IPS-18c (cell line): ENCODE results near the gene PACS2.

Source experiments
- H3K4me3 ChIP-seq: 2 replicates; pipeline ENCODE4 v1.7.0; 2013; ENCODE audit warnings: low read depth, mild to moderate bottlenecking, low read length, moderate library complexity; ENCODE audit not compliant: insufficient read depth
- H3K9me3 ChIP-seq: one replicate; pipeline ENCODE4 v1.6.1; 2013; ENCODE audit warnings: mild to moderate bottlenecking, low read length, moderate library complexity; ENCODE audit not compliant: control insufficient read depth, insufficient read depth

Gene PACS2

DNA sequence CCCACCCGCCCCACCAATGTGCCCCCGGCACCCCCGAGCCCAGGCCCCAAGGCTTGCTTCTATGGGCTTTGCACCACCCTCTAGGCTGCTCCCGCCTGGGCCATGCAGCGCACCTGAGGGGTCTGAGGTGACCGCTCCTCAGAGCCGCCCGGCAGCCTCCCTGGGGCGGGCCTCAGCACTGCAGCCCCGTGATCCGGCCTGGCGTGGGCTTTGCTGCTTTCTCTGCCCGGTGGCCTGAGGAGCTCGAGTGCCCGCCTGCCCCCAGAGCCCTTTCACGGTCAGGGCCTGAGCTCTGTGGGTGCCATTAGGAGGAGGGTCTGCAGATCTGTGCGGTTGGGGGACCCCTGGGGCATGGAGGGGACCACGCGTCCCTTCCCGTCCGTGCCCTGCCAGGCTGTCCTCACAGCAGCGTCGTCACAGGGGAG, 111.3 kb downstream of the PACS2 start:
- Histone ChIP-seq H3K4me3 (no peak overlapping the region), H3K9me3 (no peaks in the 10 kb centered on the region)

DNA sequence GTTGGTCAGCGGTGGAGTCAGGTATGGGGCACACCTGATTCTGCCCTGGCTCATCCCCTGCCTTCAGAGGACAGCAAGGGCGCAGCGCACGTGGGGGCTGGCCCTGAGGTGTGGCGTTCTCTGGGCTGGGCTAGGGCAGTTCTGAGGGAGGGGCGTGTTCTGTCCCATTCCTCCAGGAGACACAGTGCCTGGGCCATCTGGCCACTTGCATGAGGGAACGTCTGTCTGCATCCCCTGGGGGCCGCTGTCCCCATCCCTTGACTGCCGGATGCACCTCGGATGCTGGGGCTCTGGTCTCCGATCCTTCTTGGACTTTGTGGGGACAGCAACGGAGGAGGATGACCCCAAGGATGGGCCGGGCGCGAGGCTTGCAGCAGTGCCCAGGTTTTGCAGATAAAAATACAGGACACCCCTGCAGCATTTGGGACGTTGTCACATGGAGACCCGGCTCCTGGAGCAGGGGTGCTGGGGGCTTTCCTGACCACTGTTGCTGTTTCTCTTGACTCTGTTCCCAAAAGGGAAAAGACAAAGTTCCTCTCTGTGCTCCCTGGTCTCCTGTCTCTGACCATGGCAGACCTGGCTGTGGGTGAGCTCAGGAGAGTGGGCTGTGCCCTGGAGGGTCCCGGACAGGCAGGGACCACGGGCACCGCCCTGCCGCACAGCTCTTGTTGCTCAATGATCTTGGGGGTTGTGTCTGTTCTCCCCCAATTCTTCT, 112.0 kb downstream of the PACS2 start:
- Histone ChIP-seq H3K4me3 (no peak overlapping the region), H3K9me3 (peaks cover 2% of the 10 kb centered on the region)

DNA sequence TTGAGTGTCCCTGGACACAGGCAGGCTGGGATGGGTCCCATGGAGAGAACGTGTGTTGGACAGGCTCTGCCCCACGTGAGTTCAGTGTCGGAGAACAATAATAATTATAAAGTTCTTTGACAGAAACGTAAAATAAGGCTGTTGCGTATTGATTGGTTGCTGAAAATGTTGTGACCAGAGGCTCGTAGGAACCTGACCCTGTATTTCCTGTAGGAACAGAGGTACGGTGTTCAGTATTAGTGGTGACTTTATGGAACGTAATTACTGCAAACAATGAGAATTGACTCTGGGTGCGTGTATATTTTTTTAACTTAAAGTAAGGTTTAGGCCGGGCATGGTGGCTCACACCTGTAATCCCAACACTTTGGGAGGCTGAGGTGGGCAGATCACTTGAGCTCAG, 112.9 kb downstream of the PACS2 start:
- Histone ChIP-seq H3K4me3 (no peak overlapping the region), H3K9me3 (peaks cover 2% of the 10 kb centered on the region)

DNA sequence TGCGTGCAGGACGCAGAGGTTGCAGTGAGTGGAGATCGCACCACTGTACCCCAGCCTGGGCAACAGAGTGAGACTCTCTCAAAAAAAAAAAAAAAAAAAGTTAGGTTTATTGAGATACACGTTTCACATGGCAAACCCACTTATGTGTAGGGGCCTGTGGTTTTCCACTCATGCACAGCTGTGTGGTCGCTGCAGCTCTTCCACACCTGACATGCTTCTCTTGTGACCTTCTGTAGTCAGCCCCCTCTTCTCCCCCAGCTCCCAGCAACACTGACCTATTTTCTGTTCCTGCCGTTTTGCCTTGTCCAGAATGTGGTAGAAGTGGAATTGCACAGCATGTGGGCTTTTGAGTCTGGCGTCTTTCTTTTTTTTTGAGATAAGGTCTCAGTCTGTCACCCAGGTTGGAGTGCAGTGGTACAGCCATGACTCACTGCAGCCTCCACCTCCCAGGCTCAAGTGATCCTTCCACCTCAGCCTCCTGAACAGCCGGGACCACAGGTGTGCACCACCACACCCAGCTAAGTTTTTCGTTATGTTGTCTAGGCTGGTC, 113.5 kb downstream of the PACS2 start:
- Histone ChIP-seq H3K4me3 (no peak overlapping the region), H3K9me3 (peaks cover 2% of the 10 kb centered on the region)

DNA sequence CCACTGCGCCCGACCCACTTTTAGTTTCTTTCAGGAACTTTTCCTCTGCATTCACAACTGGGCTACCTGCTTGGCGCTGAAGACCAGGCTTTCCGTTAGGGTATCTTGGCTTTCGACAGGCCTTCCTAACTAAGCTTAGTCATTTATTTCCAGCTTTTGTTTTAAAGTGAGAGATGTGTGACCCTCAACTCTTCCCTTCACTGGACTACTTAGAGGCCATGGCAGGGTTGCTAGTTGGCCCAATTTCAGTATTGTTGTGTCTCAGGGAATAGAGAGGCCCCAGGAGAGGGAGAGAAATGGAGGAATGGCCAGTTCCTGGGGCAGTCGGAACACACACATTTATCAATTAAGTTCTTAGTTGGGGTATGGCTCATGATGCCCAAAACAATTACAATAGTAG, 115.5 kb downstream of the PACS2 start:
- Histone ChIP-seq H3K9me3 (peaks cover 2% of the 10 kb centered on the region), H3K4me3 (no peak overlapping the region)

DNA sequence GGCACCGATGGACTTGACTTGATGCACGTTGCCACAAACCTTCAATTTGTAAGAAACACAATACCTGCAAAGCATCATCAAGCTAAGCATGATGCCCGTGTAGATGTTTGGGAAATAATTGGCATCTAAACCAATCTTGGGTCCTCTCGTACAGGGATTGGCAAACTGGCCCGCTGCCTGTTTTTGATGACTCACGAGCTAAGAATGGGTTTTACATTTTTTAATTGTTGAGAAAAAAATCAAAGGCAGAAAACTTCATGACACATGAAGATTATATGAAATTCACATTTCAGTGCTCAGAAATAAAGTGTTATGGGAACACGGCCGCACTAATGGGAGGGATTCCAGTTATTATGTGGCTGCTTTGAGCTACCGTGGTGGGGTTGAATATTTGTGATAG, 116.0 kb downstream of the PACS2 start:
- no peak overlapping the region for H3K4me3 ChIP-seq
- H3K9me3 ChIP-seq: peaks cover 2% of the 10 kb centered on the region

DNA sequence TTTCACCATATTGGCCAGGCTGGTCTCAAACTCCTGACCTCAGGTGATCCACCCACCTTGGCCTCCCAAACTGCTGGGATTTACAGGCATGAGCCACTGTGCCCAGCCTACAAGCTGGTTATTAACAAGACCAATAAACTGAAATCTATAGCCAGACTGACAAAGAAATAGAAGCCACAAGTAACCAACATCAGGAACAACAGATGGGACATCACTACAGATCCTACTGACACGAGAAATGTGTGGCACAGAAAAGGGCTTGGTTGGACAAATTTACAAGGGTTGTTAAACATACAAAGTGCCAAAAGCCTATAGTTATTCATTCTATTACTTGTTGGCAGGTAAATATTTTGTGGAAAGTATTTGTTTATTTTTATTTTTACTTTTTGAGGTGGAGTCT, 116.7 kb downstream of the PACS2 start:
- no peak overlapping the region for H3K4me3 ChIP-seq
- peaks cover 2% of the 10 kb centered on the region for H3K9me3 ChIP-seq

DNA sequence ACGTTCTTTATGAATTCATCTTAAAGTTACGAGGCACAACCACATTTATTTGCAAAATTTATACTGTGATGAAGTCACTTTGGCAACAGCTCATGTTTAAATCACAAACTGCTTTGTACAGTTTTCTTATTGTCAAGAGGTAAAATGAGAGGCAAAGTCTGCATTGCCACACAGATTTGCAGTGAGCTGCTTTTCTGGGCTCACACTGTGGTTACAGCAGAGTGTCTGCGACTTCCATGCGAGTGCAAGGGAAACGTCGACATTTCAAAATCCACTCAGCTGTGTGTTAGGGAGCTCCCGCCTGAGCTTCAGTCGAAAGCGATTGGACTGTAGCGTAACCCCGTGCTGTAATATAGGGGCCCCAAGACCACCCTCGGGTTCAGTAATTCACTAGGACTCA, 118.1 kb downstream of the PACS2 start:
- H3K9me3 ChIP-seq: peaks cover 2% of the 10 kb centered on the region
- no peak overlapping the region for H3K4me3 ChIP-seq

DNA sequence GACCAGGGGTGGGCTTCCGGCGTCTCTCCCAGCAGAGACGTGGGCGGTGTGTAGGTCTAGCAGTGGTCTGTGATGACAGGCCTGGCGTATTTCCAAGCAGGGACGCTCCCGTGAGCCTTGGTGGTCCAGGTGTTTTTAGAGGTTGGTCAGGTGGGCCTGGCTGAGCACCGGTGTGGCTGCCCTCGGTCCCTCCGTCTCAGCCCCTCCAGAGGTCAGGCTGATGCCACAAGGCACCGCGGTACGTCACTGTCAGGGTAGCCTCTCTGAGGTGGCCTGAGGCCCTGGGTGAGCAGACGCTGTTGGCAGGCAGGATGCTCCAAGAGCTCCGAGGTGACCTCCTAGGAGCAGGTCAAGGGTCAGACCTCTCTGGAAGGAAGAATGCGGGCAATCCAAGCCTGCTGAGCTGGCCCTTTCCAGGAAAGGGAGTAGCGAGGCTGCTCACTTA, 118.6 kb downstream of the PACS2 start:
- H3K4me3 ChIP-seq: no peak overlapping the region
- H3K9me3 ChIP-seq: peaks cover 2% of the 10 kb centered on the region

DNA sequence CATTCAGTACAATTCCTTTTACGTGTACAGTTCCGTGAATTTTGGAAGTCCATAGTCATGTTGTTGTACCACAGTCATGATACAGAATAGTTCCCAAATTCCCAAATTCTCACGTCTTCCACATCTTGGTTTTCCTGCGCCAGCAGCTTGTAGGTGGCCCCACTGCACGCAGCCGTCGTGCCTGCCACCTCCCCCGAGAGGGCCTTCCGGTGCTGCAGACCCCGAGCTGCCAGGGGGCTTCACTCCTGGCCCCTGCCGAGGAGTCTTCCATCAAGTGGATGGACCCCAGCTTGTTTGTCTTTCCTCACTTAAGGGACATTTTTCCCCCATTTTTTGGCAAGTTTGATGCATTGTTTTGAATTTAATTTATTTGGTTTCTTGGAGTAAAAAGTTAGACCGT, 121.9 kb downstream of the PACS2 start:
- H3K4me3 ChIP-seq: no peak overlapping the region
- no peaks in the 10 kb centered on the region for H3K9me3 ChIP-seq

DNA sequence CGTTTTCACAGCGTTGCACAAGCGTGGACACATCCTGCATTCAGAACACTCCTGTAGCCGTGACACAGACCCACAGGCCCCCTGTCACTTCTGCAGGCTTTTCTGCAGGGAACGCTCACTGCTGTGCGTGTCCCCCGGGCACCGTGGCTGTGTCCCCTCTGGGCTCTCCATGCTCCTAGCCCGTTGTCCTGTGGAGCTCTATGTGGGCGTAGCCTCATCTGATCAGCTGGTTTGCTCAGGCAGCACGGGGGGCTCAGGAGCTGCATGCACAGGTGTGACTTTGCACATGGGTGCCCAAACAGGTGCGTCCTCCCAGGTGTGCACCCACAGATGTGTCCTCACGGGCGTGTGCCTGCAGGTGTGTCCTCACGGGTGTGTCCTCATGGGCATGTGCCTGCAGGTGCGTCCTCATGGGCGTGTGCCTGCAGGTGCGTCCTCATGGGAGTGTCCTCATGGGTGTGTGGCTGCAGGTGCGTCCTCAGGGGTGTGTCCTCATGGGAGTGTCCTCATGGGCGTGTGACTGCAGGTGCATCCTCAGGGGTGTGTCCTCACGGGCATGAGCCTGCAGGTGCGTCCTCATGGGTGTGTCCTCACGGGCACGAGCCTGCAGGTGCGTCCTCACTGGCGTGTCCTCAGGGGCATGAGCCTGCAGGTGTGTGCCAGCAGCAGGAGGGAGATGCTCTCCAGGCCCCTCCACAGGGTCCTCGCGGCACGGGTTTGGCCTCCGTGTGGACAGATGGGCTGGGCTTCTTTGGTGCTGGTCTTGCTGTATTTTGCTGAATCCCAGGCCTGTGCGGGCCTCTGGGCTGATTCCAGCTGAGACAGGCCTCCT, 122.6 kb downstream of the PACS2 start:
- Histone ChIP-seq H3K4me3 (no peak overlapping the region), H3K9me3 (no peaks in the 10 kb centered on the region)

DNA sequence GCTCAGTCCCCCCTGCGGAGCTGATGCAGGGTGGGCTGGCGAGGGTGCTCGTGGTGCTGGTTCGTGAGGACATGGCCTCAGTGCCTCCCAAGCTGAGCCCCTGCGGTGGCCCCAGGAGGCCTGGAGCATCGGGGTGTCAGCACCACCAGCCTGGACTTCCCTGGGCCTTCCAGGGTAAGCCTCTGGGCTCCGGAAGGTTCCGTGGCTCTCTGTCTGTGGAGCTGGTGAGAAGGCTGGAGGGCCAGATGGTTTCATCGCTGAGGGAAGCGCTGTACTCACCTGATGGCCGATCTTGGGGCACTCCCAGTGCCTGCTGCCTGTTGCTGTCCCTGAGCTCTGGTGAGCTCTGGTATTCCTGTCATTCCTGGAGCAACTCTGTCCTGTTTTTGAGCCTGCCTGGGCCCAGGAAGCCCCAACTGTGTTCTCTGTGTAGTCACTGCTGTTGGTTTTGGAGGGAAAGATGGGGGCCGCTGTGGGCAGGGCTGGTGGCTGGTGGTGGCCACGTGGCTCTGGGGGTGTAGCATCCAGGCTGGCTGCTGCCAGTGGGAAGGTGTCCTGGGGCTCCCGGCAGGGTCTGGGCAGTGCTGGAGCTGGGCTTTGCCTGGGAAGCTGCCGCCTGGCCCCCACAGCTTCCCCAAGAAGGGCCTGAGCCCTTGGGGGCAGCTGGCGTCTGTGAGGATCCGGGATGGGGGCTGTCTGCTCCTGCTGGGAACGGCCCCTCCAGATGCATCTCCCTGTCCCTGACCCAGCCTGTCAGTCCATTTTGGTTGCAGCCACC, 123.4 kb downstream of the PACS2 start:
- H3K4me3 ChIP-seq: no peak overlapping the region
- no peaks in the 10 kb centered on the region for H3K9me3 ChIP-seq

DNA sequence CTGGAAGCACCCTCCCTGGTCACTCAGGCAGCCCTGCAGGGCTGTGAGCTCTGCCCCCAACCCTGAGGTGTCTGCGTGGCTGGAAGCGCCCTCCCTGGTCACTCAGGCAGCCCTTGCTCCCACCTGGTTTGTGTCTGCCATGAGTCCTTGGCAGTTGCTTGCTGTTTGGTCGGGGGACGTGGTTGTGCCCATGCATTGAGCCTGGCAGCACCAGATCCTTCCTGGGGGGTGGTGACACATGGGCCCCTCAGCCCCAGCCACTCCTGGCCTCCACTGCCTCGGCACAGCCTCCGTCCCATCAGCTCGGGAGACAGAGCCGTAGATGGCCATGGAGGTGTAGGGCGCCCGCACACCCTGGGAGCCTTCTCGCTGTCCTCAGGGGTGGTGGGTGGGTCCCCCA, 124.6 kb downstream of the PACS2 start:
- no peaks in the 10 kb centered on the region for H3K9me3 ChIP-seq
- no peak overlapping the region for H3K4me3 ChIP-seq

DNA sequence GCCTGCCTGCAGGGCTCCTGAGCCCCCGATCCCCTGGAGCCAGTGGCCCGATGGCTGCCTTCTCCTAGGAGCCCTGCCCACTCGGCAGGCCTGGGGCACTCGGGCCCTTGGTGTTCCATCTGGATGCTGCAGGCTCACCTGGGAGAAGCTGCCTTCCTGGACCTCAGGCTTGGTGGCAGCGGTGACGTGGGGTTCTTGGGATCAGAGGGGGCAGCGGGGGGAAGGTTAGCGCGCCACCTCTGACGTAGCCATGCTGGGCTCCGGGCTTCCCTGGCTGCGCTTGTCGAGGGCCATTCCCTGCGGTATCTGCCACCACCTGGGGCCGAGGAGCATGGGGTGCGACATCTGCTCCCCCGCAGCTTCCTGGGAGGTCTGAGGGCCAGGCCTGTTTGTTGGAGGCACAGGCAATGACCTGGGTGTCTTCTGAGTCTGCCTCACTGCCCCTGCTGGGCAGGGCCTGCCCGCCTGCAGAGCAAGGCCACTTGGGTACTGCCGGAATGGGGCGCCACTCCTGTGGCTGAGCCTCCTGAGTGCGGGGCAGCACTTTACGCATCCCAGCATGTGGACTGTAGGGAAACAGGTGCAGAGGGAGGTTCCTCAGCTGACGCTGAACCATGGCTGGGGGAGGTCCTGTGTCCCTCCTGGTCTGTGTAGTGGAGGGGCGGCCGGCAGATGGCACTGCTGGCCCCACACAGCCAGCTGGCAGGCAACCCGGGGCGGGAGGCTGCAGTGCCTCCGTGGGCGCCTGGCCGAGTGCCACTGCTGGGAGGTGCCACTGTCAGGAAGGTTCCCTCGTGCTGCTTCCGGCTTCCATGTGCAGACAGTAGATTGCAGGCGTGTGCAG, 125.4 kb downstream of the PACS2 start:
- no peaks in the 10 kb centered on the region for H3K9me3 ChIP-seq
- no peak overlapping the region for H3K4me3 ChIP-seq

DNA sequence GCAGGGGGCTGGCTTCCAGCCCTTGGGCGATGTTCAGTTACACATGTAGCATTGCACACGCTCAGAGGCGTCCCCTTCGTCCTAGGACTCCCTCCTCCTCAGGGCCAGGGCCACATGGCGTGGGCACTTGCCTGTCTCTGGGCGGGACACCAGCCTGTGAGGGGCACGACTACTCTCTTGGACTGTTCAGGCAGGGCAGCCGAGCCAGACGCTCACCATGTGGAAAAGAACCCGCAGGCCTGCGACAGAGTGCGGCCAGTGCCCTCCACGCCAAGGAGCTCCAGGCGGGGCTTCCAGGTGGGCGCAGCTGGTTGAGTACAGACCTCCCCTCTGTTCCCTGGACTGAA, 126.0 kb downstream of the PACS2 start:
- no peaks in the 10 kb centered on the region for H3K9me3 ChIP-seq
- no peak overlapping the region for H3K4me3 ChIP-seq

DNA sequence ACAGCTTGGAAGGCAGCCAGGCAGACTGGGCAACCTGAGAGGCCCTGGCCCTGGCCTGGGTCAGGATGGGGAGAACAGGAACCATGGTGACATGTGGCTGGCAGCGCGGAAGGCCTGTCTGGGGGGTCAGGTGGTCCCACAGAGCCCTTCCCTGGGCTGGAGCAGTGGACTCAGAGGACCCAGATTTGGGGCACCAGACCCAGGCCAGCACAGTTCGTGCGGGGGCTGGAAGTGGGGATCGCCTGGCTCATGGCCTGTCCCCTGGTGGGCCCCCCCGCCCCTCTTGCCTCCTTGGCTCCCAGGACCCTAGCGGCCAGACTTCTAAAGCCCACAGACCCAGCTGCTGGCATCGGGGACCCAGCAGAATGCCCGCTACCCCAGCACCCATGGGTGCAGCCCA, 126.4 kb downstream of the PACS2 start:
- H3K4me3 ChIP-seq: no peak overlapping the region

DNA sequence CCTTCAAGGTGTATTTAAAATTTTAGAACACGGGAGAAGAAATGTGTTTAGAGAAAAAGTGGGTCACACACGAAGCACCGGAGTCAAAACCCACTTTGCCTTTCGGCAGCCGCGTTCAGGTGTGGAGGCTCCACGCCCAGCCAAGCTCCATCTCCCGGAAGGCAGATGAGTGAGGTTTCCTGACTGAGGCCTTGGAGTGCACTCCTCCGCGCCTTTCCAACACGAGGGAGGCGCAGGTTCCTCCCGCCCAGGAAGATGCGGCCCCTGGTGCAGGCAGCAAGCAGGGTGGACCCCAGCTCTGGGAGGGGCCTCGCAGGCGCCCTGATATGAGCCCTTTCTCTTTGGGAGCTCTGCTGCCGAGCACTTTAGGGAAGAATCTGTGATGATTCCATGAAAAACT, 127.6 kb downstream of the PACS2 start:
- Histone ChIP-seq H3K4me3 (no peak overlapping the region), H3K9me3 (no peaks in the 10 kb centered on the region)

More for the DNA sequence above, 126.4 kb downstream of the PACS2 start:
- no peaks in the 10 kb centered on the region for H3K9me3 ChIP-seq
